ENCODE results near the gene APH1B. TPM values are rescaled to one million over a fixed set of nuclear protein-coding genes. Genes with fewer than 3 reads are reported as not detected.

Gene APH1B
- total RNA-seq, 1 donor from 2014 or later, result 22.8 TPM

DNA sequence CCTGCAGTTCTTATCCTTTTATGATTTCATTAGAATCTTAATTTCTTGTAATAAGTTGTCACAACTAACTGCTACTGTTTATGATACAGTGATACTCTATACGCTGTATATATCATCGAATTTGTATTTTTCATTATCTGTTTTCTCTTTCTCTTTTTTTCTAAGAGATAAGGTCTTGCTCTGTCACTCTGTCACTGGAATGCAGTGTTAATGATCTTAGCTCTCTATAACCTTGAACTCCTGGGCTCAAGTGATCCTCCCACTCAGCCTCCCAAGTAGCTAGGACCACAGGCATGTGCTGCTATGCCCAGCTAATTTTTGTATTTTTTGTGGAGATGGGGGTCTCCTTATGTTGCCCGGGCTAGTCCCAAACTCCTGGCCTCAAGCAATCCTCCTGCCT is 14.8 kb downstream of the APH1B start:
- intact Hi-C loops (cut with DNase I), result loop anchor here (5.0 kb wide), 1 partner anchor 110 kb away; no protein-coding TSS in a partner anchor
- peaks cover 10% of the 10 kb centered on the region for H3K4me1 ChIP-seq
- H3K9me3 ChIP-seq, result no peaks in the 10 kb centered on the region
- DNase-seq (ENCODE audit: extremely low spot score in 2 of 2), result no peak
- no peaks in the 10 kb centered on the region for H3K36me3 ChIP-seq
- TF ChIP-seq POLR2A (IDR thresholded peaks at IDR 0.05), result no peak
- TF ChIP-seq POLR2AphosphoS5 (IDR thresholded peaks at IDR 0.05; ENCODE audit: insufficient read depth in 1 of 2, low read depth in 1 of 2), result no peak
- TF ChIP-seq, protein P1, sequence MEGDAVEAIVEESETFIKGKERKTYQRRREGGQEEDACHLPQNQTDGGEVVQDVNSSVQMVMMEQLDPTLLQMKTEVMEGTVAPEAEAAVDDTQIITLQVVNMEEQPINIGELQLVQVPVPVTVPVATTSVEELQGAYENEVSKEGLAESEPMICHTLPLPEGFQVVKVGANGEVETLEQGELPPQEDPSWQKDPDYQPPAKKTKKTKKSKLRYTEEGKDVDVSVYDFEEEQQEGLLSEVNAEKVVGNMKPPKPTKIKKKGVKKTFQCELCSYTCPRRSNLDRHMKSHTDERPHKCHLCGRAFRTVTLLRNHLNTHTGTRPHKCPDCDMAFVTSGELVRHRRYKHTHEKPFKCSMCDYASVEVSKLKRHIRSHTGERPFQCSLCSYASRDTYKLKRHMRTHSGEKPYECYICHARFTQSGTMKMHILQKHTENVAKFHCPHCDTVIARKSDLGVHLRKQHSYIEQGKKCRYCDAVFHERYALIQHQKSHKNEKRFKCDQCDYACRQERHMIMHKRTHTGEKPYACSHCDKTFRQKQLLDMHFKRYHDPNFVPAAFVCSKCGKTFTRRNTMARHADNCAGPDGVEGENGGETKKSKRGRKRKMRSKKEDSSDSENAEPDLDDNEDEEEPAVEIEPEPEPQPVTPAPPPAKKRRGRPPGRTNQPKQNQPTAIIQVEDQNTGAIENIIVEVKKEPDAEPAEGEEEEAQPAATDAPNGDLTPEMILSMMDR (IDR thresholded peaks at IDR 0.05), result no peak
- no peak overlapping the region for H3K4me3 ChIP-seq
- no peak overlapping the region for H3K27ac ChIP-seq
- no peaks in the 10 kb centered on the region for H3K27me3 ChIP-seq

DNA sequence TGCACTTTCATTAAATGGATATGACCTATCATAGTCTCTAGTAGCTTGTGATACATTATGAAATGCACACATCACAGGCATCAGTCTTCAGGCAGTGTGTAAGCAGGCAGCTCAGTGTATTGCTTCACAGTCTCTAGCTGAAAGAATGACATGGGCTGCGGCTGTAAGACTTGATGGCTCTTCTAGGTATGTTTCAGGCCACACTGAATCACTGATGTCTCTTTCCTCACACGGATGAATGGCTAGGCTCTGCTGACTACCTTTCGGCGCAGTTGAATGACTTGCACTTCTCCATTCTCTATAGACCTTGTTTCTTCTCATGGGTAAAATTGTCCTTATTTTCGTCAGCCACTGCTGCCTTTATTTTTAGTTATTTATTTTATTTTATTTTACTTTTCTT is 15.4 kb downstream of the APH1B start:
- no peaks in the 10 kb centered on the region for H3K27me3 ChIP-seq
- H3K4me3 ChIP-seq, result no peak overlapping the region
- H3K4me1 ChIP-seq, result peaks cover 10% of the 10 kb centered on the region
- TF ChIP-seq POLR2AphosphoS5 (IDR thresholded peaks at IDR 0.05; ENCODE audit: insufficient read depth in 1 of 2, low read depth in 1 of 2), result no peak
- no peak for TF ChIP-seq POLR2A (IDR thresholded peaks at IDR 0.05)
- DNase-seq (ENCODE audit: extremely low spot score in 2 of 2), result no peak
- H3K36me3 ChIP-seq, result no peaks in the 10 kb centered on the region
- H3K27ac ChIP-seq, result no peak overlapping the region
- intact Hi-C loops (cut with DNase I), result loop anchor here (5.0 kb wide), 1 partner anchor 110 kb away; no protein-coding TSS in a partner anchor
- H3K9me3 ChIP-seq, result no peaks in the 10 kb centered on the region

DNA sequence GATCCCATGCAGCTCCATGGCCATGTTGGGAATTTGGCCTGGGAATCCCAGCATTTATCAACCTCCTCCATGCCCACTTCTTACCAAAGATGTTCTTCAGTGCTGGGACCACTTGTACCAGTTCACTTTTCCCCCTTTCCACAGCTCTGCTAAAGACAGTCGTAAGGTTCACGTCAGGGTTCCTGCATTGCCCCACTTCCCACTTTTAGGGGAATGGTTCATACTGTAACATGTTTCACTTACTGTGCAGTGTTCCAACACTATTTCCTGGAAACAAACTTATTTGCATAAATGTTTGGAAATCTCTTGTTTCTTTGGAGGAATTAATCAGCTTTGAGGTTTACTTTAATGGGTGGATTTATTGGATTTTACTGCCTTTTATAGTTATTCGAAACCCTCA is 17.0 kb downstream of the APH1B start:
- no peaks in the 10 kb centered on the region for H3K9me3 ChIP-seq
- H3K4me1 ChIP-seq, result no peaks in the 10 kb centered on the region
- H3K27ac ChIP-seq, result no peak overlapping the region
- intact Hi-C loops (cut with DNase I), result loop anchor here (5.0 kb wide), 1 partner anchor 108 kb away; no protein-coding TSS in a partner anchor
- TF ChIP-seq, protein P1 (IDR thresholded peaks at IDR 0.05), result no peak
- TF ChIP-seq POLR2AphosphoS5 (IDR thresholded peaks at IDR 0.05; ENCODE audit: insufficient read depth in 1 of 2, low read depth in 1 of 2), result no peak
- TF ChIP-seq POLR2A (IDR thresholded peaks at IDR 0.05), result no peak
- no peaks in the 10 kb centered on the region for H3K27me3 ChIP-seq
- DNase-seq (ENCODE audit: extremely low spot score in 2 of 2), result no peak
- no peaks in the 10 kb centered on the region for H3K36me3 ChIP-seq
- no peak overlapping the region for H3K4me3 ChIP-seq

DNA sequence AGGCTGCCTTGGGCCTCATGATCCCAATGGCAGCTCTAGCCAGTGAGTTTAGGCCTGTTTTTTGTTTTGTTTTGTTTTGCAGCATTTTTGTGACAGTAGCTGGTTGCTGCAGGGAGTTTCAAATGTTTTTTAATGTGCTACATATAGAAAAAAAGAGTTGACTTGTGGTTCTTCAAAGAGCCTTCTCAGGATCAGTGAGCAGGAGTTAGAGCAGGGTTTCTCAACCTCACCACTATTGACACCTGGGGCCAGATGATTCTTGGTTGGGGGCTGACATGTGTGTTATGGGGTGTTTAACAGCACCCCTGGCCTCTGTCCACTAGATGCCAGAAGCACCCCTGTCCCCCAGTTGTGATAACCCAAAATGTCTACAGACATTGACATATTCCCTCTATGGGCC is 17.9 kb downstream of the APH1B start:
- H3K4me1 ChIP-seq, result no peaks in the 10 kb centered on the region
- no peak overlapping the region for H3K27ac ChIP-seq
- H3K36me3 ChIP-seq, result no peaks in the 10 kb centered on the region
- no peak for DNase-seq (ENCODE audit: extremely low spot score in 2 of 2)
- H3K27me3 ChIP-seq, result no peaks in the 10 kb centered on the region
- intact Hi-C loops (cut with DNase I), result no loop called here
- H3K9me3 ChIP-seq, result no peaks in the 10 kb centered on the region
- no peak overlapping the region for H3K4me3 ChIP-seq
- no peak for TF ChIP-seq POLR2A (IDR thresholded peaks at IDR 0.05)
- TF ChIP-seq, protein P1 (IDR thresholded peaks at IDR 0.05), result no peak
- TF ChIP-seq POLR2AphosphoS5 (IDR thresholded peaks at IDR 0.05; ENCODE audit: insufficient read depth in 1 of 2, low read depth in 1 of 2), result no peak

DNA sequence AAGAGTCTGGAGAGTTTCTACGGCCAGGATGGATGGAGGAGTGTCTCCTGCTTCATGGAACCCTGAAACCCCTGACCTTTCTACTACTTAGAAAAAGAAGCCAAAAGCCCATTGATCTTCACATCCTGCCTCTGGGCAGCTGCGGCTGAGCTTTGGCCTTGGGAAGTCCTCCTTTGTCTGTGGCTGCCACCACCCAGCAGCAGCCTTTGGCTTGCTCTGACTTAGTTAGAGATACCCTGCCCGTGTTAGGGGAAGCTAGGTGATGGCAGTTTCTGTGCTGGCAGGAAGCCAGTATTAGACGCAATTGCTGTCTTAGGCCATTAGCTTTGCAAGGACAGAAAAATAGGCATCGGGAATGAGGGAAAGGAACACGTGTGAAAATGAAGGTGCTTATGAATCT is 18.8 kb downstream of the APH1B start:
- DNase-seq (ENCODE audit: extremely low spot score in 2 of 2), result no peak
- Histone ChIP-seq H3K9me3 (no peaks in the 10 kb centered on the region), H3K4me3 (no peak overlapping the region), H3K36me3 (no peaks in the 10 kb centered on the region), H3K4me1 (no peaks in the 10 kb centered on the region), H3K27me3 (no peaks in the 10 kb centered on the region), H3K27ac (no peak overlapping the region)
- TF ChIP-seq POLR2AphosphoS5 (IDR thresholded peaks at IDR 0.05; ENCODE audit: insufficient read depth in 1 of 2, low read depth in 1 of 2), result no peak
- TF ChIP-seq POLR2A (IDR thresholded peaks at IDR 0.05), result no peak
- TF ChIP-seq, protein P1 (IDR thresholded peaks at IDR 0.05), result no peak
- intact Hi-C loops (cut with DNase I), result no loop called here
